ENCODE results near the gene NAPG.

GRCh38 chr18:10544093-10544748 is 18.4 kb downstream of the NAPG start:
- no peak for TF ChIP-seq CTCF (IDR thresholded peaks at IDR 0.05 in 4 of 5, conservative IDR thresholded peaks at IDR 0.05 in 1 of 5)
- no peak for TF ChIP-seq POLR2A (IDR thresholded peaks at IDR 0.05)
